COR-L47 (cell line): ENCODE measurements around the gene KCNIP1.

Source experiments
- DNase-seq: peaks from one replicate; lab custom pipeline; 2025; lab: John Stamatoyannopoulos, UW

The KCNIP1 gene

DNA sequence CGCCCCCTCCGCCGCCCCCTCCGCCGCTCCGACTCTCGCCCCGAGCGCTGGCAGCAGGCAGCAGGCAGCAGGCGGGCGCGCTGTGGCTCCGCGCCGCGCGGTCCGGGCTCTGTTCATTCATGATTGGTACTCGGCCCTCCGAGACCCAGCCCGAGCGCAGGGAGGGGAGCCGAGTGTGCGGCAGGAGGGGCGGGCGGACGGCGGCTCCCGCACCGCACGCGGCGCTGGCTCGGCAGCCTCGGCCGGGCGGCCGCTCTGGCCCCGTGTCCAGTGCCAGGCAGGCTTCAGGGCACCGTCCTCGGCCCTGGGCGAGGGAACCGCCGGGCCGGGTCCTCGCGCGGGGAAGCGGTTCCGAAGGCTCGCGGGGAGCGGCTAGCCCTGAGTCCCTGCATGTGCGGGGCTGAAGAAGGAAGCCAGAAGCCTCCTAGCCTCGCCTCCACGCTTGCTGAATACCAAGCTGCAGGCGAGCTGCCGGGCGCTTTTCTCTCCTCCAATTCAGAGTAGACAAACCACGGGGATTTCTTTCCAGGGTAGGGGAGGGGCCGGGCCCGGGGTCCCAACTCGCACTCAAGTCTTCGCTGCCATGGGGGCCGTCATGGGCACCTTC lies at the start of gene KCNIP1:
Gene KCNIP1, plus strand, starts transcription at position 31 of the 607 bp plus-strand sequence.
- DNase-seq = peak; percentile 36

DNA sequence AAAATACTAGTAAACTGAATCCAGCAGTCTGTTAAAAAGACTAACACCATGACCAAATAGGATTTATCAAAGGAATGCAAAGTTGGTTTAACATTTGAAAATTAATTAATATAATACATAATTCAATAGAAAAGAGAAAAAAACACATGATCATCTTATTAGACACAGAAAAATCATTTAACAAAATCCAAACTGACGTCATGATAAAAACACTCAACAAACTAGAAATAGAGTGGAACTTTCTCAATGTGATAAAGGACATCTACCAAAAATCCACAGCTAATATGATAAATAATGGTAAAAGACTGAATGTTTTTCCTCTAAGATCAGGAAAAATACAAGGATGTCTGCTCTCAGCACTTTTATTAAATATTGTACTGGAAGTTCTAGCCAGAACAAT lies 40.4 kb upstream of the KCNIP1 start:
- no peak for DNase-seq

DNA sequence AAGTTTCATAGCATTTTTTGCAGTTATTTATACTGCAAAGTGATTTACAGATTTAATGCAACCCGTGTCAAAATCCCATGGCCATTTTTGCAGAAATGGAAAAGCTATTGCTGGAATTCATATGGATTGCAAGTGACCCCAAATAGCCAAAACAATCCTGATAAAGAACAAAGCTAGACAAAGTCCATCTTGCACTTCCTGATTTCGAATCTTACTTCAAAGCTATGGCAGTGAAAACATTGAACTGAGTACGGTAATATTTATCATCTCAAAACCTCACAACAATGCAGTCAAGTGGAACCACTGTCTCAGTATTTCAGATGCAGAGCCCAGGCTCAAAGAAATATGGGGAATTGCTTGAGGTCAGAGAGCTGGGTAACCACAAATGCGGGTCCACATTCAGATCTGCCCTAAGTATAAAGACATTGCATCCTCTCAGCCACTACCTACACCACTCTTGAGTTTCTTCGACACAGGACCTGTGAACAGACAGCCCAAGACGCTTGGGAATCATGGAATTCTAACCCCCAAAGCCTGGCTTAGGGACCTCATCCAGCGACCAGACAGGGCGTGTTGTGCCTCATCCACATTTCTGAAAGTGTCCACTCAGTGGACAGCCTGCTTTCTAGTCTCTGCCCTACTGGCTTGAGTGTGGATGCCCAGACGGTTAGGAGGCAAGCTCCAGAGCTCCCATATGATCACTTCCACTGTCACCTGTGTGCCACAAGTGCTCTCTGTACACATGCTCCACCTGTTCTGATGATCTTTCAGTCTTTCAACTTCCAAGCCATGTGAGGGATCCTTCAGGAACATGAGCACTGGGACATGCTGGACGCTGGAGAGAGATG lies 39.3 kb upstream of the KCNIP1 start:
- no peak for DNase-seq

DNA sequence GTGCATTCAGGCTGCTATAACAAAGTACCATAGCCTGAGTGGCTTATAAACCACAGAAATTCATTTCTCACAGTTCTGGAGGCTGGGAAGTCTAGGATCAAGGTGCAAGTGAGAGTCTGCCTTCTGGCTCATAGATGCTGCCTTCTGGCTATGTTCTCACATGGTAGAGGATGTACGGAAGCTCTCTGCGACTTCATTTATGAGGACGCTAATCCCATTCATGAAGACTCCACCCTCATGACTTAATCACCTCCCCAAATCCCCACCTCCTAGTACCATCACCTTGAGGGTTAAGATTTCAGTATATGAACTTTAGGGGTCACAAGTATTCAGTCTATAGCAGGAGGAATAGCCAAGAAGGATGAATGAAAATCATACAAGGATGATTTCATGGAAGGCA lies 37.3 kb upstream of the KCNIP1 start:
- DNase-seq = no peak

DNA sequence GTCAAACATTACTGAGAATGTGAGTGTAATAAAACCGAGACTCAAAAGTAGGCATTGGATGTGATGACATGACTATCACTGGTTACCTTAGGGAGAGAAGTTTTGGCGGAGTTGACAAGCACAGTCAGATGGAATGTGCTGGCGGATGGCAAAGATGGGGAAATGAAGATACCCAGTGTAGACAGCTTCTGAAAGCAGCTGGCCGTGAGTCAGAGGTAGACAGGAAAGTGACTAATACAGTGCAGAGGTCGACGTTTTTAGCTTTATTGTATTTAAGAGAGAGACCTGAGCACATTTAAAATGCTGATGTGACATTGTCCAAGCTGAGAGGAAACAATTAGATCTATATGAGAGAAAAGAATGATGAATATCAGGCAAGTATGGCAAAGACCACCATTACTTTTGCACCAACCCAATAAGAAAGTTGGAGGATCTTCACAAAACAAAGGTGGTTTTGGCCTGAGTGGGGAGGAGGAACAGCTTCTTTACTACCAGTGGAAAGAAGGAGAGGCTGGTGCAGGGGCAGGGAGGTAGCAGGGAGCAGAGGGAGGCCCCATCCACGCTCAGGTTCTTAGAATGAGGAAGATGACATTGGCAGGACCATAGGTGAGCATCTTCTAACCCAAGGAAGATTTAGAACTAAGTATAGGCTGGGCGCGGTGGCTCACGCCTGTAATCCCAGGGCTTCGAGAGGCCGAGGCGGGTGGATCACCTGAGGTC lies 36.7 kb upstream of the KCNIP1 start:
- DNase-seq = no peak

DNA sequence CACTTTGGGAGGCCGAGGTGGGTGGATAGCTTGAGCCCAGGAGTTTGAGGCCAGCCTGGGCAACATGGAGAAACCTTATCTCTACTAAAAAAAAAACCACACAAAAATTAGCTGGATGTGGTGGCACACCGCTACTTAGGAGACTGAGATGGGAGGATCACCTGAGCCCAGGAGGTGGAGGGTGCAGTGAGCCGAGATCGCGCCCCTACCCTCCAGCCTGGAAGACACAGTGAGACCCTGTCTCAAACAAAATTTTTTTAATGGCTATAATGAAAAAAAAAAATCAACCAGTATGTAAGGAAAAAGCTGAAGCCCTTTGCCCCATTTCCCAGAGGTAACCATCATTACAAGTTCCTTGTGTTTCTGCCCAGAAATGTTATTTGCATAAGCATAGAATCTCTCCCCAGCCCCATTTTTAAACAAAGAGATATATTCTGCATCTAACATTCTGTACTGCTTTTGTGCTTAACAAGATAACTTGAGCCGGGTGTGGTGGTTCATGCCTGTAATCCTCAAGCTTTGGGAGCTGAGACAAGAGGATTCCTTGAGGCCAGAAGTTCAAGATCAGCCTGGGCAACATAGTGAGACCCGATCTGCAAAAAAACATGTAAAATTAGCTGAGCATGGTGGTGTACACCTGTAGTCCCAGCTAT lies 35.1 kb upstream of the KCNIP1 start:
- no peak for DNase-seq

DNA sequence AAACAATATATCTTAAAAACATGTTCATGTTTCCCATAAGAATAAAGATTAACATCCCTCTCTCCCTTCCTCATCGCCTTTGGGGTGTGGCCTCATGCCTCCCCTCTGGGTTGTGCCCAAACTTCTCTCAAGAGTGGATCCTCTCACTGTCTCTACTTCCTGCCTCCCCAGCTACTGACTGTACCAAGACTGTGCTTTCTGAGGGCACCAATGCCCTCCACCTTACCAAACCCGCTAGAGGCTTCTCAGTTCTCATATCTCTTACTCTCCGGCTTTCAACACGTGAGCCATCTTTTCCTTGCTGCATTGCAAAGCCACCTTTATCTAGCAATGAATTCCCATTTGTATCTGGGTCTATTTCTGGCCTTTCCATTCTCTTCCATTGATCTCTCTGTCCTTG lies 34.4 kb upstream of the KCNIP1 start:
- DNase-seq = no peak

DNA sequence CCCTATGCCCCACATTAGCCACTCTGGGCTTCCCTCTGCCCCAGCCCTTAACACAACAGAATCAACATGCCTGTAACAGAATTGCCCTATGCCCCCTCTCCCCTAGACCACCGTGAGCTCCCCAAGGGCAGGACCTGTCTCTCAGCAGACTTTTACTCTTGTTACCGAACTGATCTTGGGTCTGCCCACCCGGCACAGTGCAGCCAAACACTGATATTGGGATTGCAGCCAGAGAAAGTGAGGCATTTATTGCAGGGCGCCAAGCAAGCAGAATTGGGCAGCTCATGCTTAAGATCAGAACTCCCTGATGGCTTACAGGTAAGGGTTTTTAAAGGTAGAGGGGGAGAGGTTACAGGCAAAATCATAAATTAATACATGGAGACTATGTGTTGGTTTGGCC lies 33.5 kb upstream of the KCNIP1 start:
- DNase-seq = no peak

DNA sequence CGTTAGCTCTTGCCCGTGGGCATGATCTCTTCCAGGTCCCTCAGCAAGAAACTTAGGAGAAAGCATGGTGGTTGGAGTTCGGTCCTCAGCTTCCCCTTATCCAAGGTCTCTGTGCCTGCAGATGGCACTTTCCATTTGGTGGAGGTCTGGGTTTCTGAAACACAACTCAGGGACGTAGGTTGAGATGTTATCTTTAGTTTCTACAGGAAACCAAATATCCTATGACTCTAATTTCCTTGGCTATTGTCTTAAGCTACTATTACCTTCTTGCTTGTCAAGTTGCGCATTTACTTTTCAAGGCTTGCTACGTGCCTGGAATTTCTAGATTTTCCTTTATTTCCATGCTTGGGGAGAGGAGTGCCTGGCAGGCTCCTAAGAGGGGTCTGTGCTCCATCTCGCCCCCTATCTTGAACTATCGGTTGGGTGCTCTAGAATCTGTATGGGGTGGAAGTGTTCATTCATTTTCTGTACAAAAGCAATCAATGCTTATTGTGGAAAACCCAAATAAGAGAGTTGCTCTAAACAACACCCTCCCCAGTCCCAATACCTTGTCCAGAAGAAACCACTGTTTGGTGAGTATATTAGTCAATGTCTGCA lies 32.9 kb upstream of the KCNIP1 start:
- no peak for DNase-seq

DNA sequence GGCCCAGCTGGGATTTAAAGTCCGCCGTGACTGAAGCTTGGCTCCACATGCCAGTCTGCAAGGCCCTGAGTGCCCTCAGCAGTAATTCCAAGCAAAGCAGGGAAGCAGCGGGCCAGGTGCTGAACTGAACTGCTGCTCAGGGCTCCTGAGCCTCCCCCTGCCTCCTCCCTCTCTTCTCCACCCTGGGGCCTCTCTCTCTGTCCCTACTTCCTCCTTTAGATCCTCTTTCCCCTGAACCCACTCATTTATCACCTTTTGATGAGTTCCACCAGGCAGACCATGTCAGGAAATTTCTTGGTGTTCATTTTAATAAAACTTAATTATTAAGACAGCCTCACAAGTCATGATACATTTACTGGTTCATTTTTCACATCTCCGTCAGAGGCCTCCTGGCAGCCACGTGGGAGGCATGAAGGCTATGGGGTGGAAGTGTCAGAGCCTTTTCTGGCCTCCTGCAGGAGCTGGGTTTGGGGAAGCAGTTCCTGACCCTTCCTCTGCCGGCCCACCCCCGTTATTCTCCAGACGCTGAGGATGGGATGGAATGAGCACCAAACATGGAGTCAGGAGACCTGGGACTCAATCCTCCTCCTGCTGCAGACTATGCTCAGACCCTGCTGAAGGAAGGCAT lies 32.2 kb upstream of the KCNIP1 start:
- DNase-seq = no peak

DNA sequence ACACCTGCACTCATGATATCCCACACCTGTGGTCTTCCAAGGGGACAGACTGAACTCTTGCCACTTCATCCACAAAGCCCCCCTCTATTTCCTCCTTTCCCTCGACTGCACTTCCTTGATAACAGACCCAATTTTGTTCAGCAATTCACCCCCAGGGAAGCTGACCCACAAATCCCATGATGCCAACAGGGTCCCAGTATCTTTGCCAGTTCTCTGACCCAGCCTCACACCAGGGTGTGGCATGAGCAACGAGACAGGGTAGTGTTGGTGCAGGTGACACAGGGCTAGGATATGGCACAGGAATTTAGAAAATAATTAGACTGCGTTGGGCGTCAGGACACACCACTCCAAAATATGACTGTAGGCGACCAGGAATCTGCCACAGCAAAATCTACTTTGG lies 30.2 kb upstream of the KCNIP1 start:
- DNase-seq = no peak

DNA sequence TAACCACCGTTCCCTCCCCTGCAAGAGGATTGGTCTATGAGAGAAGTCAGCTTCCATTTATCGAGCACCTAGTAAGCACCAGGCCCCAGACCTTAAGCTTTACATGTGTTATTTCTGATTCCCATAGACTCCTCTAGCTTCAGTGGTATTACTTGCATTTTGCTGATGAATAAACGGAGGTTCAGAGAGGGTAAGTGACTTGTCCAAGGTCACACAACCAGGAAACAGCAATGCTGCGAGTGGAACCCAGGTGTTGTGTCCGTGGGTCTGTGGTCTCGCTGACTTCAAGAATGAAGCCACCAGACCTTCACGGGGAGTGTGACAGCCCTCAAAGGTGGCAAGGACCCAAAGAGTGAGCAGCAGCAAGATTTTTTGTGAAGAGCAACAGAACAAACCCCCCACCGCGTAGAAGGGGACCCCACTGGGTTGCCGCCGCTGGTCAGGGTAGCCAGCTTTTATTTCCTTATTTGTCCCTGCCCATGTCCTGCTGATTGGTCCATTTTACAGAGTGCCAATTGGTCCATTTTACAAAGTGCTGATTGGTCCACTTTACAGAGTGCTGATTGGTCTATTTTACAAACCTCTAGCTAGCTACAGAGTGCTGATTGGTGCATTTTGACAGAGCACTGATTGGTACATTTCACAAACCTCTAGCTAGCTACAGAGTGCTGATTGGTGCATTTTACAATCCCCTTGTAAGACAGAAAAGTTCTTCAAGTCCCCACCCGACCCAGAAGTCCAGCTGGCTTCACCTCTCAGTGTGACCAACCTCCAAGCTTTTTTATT lies 29.1 kb upstream of the KCNIP1 start:
- DNase-seq = no peak

DNA sequence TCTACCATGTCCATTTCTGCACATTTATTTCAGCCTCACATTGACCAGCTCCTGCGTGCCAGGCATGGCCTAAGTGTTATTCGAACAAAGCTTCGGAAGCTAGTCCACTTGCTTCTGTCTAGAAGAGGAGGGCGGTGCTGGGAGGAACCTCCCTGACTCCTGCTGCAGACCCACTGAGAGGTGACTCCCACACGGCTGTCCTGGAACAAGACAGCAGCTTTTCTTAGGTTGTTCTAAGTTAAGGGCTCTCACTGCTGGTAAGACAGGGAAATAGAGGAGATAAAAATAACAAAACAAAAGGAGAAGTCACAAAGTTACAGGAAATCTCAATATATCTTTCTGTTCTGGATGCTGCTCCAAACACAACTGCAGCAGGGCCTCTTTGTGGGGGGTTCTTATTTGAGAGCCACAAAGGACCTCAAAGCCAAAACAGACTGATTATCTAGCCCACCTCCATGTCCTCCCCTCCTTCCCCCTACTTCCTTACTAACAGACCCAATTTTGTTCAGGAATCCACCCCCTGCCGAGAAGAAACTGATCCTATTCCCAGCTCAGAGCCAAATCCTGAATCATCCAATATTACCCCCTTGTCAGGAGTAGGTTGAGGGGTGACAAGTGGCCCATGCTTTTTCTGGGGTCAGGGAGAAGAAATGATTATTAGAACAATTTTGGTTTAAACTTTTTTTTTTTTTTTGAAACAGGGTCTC lies 28.4 kb upstream of the KCNIP1 start:
- no peak for DNase-seq

DNA sequence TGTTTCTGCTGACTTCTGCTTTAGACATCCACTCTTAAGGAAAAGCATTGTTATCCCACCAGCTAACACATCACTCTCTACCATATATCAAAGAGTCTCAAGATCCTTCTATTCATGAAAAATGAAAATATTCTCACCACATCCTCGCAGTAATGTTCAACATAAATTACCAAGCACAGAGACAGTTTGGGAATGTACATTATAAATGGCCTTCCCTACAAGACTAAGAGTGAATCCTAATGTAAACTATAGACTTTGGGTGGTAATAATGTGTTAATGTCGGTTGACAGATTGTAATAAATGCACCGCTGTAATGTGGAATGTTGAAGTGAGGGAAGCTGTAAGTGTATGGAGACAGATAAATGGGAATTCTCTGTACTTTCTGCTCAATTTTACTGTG lies 27.1 kb upstream of the KCNIP1 start:
- DNase-seq = no peak

DNA sequence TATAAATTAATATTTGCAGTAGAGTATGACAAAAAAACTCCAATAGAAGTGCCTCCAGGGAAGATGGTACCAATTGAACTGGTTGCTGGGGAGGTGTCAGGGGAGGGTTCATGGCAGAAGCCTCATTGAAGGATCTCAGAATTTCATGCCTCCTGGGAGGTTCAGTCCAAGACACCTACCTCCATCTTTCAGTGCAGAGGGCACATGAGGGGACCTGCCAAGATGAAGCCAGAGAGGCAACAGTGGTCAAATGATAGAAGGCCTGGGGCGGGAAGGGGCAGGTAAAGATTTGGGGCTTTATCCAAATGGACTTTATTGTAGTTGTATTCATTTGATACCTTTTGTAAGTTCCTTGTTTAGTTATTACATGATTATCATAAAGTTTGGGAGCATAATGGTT lies 25.9 kb upstream of the KCNIP1 start:
- DNase-seq = no peak

DNA sequence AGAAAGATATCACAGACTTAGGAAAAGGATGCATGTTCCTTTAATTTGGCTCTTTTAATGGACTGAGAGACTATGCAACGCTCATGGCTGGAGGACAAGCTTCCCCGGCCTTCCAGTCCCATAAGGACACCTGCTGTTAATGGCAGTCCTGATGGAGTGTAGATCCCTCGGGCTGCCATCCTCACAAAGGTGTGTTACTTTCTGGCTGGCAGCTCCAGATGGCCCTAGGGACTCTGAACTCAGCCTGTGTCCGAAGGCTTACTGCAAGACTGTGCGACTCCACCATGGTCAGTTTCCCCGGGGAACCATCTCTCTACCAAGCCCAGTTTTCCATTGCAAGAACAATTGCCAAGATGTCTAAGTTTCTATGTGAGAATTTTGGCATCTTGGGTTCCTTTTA lies 25.5 kb upstream of the KCNIP1 start:
- no peak for DNase-seq

DNA sequence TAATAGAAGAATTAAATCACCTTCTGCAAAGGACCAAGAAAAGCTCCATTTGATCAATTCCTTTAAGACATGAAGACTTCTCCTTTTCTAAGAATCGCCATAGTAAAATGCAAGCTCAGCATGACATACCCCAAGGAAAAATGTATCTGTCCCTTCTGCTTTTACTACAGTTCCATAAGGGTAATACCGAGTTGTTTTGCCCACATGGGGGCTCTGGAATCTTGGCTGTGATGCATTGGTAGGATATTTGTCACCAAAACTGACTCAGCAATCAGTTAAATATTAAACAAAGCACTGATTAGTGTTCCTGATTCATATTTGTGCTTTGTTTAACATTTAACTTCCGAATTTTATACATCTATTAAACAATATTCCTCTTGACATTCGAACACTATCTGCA lies 24.3 kb upstream of the KCNIP1 start:
- no peak for DNase-seq

DNA sequence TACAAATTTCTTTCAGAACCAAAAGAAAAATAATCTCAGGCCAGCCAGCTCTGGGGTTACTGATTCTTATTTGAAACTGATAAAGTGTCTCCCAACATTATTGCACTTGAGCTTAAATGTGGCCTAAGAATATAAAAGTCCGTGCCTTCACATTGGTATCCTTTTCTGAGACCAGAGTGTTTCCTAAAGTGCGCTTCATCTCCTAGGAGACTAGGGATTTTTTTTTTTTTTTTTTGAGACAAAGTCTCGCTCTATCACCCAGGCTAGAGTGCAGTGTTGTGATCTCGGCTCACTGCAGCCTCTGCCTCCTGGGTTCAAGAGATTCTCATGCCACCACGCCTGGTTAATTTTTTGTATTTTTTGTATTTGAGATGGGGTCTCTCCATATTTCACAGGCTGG lies 23.6 kb upstream of the KCNIP1 start:
- no peak for DNase-seq

DNA sequence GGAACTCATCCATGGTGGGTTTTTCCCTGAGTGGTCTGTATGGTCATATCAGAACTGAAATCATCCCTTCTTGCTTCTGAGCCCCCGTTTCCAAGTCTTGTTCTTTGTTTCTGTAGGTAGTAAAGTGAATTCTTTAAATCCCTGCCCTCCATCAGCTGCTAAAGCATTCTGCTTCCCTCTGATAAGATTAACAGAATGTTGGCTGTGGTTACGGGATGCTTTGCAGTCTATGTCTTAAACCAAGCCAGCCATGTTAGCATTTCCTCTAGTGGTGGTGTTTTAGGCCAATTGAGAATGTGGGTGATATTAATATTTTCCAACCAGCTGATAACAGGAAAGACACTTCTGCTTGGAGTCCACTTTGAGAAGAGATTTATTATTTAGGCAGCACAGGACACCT lies 22.0 kb upstream of the KCNIP1 start:
- DNase-seq = no peak

DNA sequence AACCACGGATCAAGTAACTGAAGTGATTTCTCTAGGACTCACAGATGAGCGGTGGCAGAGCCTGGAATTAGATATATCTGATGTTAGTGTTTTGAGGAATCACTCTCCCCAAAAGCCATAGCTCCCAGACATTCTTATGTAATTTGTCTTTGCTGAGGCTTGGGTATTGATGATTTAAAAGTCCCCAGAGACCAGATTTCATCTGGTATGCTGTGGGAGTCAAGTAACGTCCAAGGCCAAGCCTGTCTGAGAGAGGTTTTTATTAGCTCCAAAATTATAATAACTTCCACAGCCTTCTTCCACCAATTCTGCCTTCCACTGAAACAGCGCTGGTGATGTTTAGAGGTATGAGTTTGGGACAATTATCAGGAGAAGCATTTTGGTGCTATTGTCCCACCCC lies 21.3 kb upstream of the KCNIP1 start:
- no peak for DNase-seq
